ENCODE data around the gene CNNM2.

Gene CNNM2

GRCh38 chr10:103044942-103045489 lies 126.9 kb downstream of the CNNM2 start:
- Histone ChIP-seq H3K27ac (ENCODE audit: low read depth in 2 of 2, low read length in 2 of 2) (no peak overlapping the region), H3K4me3 (ENCODE audit: low read length in 2 of 2) (no peak overlapping the region), H3K36me3 (ENCODE audit: control insufficient read depth in 2 of 2, insufficient read depth in 2 of 2, low read length in 2 of 2) (peaks cover 0 to 3% of the 10 kb centered on the region in 2 donors), H3K4me1 (ENCODE audit: control insufficient read depth in 2 of 2, insufficient read depth in 2 of 2, low read length in 2 of 2) (peaks cover 0 to 4% of the 10 kb centered on the region in 2 donors), H3K27me3 (ENCODE audit: control insufficient read depth in 2 of 2, insufficient read depth in 2 of 2, low read length in 2 of 2) (no peaks in the 10 kb centered on the region), H3K9ac (ENCODE audit: low read depth in 1 of 2, low read length in 2 of 2) (no peak overlapping the region), H3K9me3 (ENCODE audit: control insufficient read depth in 2 of 2, low read length in 2 of 2) (no peaks in the 10 kb centered on the region)

- H3K4me1 ChIP-seq (ENCODE audit: control insufficient read depth in 2 of 2, insufficient read depth in 2 of 2, low read length in 2 of 2): peaks cover 0 to 4% of the 10 kb centered on the region in 2 donors
- no peak overlapping the region for H3K4me3 ChIP-seq (ENCODE audit: low read length in 2 of 2)
- H3K9me3 ChIP-seq (ENCODE audit: control insufficient read depth in 2 of 2, low read length in 2 of 2): no peaks in the 10 kb centered on the region
- no peak overlapping the region for H3K9ac ChIP-seq (ENCODE audit: low read depth in 1 of 2, low read length in 2 of 2)
- no peak overlapping the region for H3K27ac ChIP-seq (ENCODE audit: low read depth in 2 of 2, low read length in 2 of 2)
- H3K36me3 ChIP-seq (ENCODE audit: control insufficient read depth in 2 of 2, insufficient read depth in 2 of 2, low read length in 2 of 2): peaks cover 3 to 4% of the 10 kb centered on the region in 2 donors
- H3K27me3 ChIP-seq (ENCODE audit: control insufficient read depth in 2 of 2, insufficient read depth in 2 of 2, low read length in 2 of 2): no peaks in the 10 kb centered on the region
Observed at GRCh38 chr10:103045961-103046360, 127.9 kb downstream of the CNNM2 start.

GRCh38 chr10:103047381-103047780 lies 129.3 kb downstream of the CNNM2 start:
- H3K9me3 ChIP-seq (ENCODE audit: control insufficient read depth in 2 of 2, low read length in 2 of 2): no peaks in the 10 kb centered on the region
- H3K27ac ChIP-seq (ENCODE audit: low read depth in 2 of 2, low read length in 2 of 2): no peak overlapping the region
- no peaks in the 10 kb centered on the region for H3K4me1 ChIP-seq (ENCODE audit: control insufficient read depth in 2 of 2, insufficient read depth in 2 of 2, low read length in 2 of 2)
- H3K9ac ChIP-seq (ENCODE audit: low read depth in 1 of 2, low read length in 2 of 2): no peak overlapping the region
- peaks cover 3 to 5% of the 10 kb centered on the region in 2 donors for H3K36me3 ChIP-seq (ENCODE audit: control insufficient read depth in 2 of 2, insufficient read depth in 2 of 2, low read length in 2 of 2)
- no peaks in the 10 kb centered on the region for H3K27me3 ChIP-seq (ENCODE audit: control insufficient read depth in 2 of 2, insufficient read depth in 2 of 2, low read length in 2 of 2)
- no peak overlapping the region for H3K4me3 ChIP-seq (ENCODE audit: low read length in 2 of 2)

- no peak overlapping the region for H3K4me3 ChIP-seq (ENCODE audit: low read length in 2 of 2)
- H3K9me3 ChIP-seq (ENCODE audit: control insufficient read depth in 2 of 2, low read length in 2 of 2): no peaks in the 10 kb centered on the region
- H3K27ac ChIP-seq (ENCODE audit: low read depth in 2 of 2, low read length in 2 of 2): no peak overlapping the region
- H3K27me3 ChIP-seq (ENCODE audit: control insufficient read depth in 2 of 2, insufficient read depth in 2 of 2, low read length in 2 of 2): no peaks in the 10 kb centered on the region
- H3K36me3 ChIP-seq (ENCODE audit: control insufficient read depth in 2 of 2, insufficient read depth in 2 of 2, low read length in 2 of 2): peaks cover 3 to 5% of the 10 kb centered on the region in 2 donors
- H3K9ac ChIP-seq (ENCODE audit: low read depth in 1 of 2, low read length in 2 of 2): no peak overlapping the region
- no peaks in the 10 kb centered on the region for H3K4me1 ChIP-seq (ENCODE audit: control insufficient read depth in 2 of 2, insufficient read depth in 2 of 2, low read length in 2 of 2)
Observed at GRCh38 chr10:103049237-103049636, 131.1 kb downstream of the CNNM2 start.

- H3K9ac ChIP-seq (ENCODE audit: low read depth in 1 of 2, low read length in 2 of 2): no peak overlapping the region
- H3K4me3 ChIP-seq (ENCODE audit: low read length in 2 of 2): peak overlapping the region; percentile 26 to 53
- H3K36me3 ChIP-seq (ENCODE audit: control insufficient read depth in 2 of 2, insufficient read depth in 2 of 2, low read length in 2 of 2): peaks cover 16 to 20% of the 10 kb centered on the region in 2 donors
- H3K4me1 ChIP-seq (ENCODE audit: control insufficient read depth in 2 of 2, insufficient read depth in 2 of 2, low read length in 2 of 2): no peaks in the 10 kb centered on the region
- no peaks in the 10 kb centered on the region for H3K9me3 ChIP-seq (ENCODE audit: control insufficient read depth in 2 of 2, low read length in 2 of 2)
- H3K27me3 ChIP-seq (ENCODE audit: control insufficient read depth in 2 of 2, insufficient read depth in 2 of 2, low read length in 2 of 2): no peaks in the 10 kb centered on the region
- H3K27ac ChIP-seq (ENCODE audit: low read depth in 2 of 2, low read length in 2 of 2): peak overlapping the region in 1 of 2 donors; percentile 11
Observed at GRCh38 chr10:103053659-103054581, 135.8 kb downstream of the CNNM2 start.

- H3K4me1 ChIP-seq (ENCODE audit: control insufficient read depth in 2 of 2, insufficient read depth in 2 of 2, low read length in 2 of 2): no peaks in the 10 kb centered on the region
- no peaks in the 10 kb centered on the region for H3K27me3 ChIP-seq (ENCODE audit: control insufficient read depth in 2 of 2, insufficient read depth in 2 of 2, low read length in 2 of 2)
- H3K4me3 ChIP-seq (ENCODE audit: low read length in 2 of 2): no peak overlapping the region
- H3K9me3 ChIP-seq (ENCODE audit: control insufficient read depth in 2 of 2, low read length in 2 of 2): no peaks in the 10 kb centered on the region
- peaks cover 16 to 19% of the 10 kb centered on the region in 2 donors for H3K36me3 ChIP-seq (ENCODE audit: control insufficient read depth in 2 of 2, insufficient read depth in 2 of 2, low read length in 2 of 2)
- no peak overlapping the region for H3K27ac ChIP-seq (ENCODE audit: low read depth in 2 of 2, low read length in 2 of 2)
- H3K9ac ChIP-seq (ENCODE audit: low read depth in 1 of 2, low read length in 2 of 2): no peak overlapping the region
Observed at GRCh38 chr10:103054621-103055020, 136.5 kb downstream of the CNNM2 start.

GRCh38 chr10:103055105-103055504 lies 137.0 kb downstream of the CNNM2 start:
- Histone ChIP-seq H3K4me1 (ENCODE audit: control insufficient read depth in 2 of 2, insufficient read depth in 2 of 2, low read length in 2 of 2) (no peaks in the 10 kb centered on the region), H3K4me3 (ENCODE audit: low read length in 2 of 2) (no peak overlapping the region), H3K9ac (ENCODE audit: low read depth in 1 of 2, low read length in 2 of 2) (no peak overlapping the region), H3K9me3 (ENCODE audit: control insufficient read depth in 2 of 2, low read length in 2 of 2) (no peaks in the 10 kb centered on the region), H3K27me3 (ENCODE audit: control insufficient read depth in 2 of 2, insufficient read depth in 2 of 2, low read length in 2 of 2) (no peaks in the 10 kb centered on the region), H3K27ac (ENCODE audit: low read depth in 2 of 2, low read length in 2 of 2) (no peak overlapping the region), H3K36me3 (ENCODE audit: control insufficient read depth in 2 of 2, insufficient read depth in 2 of 2, low read length in 2 of 2) (peaks cover 16% of the 10 kb centered on the region in 2 donors)

GRCh38 chr10:103058034-103058433 lies 139.9 kb downstream of the CNNM2 start:
- Histone ChIP-seq H3K36me3 (ENCODE audit: control insufficient read depth in 2 of 2, insufficient read depth in 2 of 2, low read length in 2 of 2) (peaks cover 12 to 16% of the 10 kb centered on the region in 2 donors), H3K9ac (ENCODE audit: low read depth in 1 of 2, low read length in 2 of 2) (no peak overlapping the region), H3K27ac (ENCODE audit: low read depth in 2 of 2, low read length in 2 of 2) (no peak overlapping the region), H3K9me3 (ENCODE audit: control insufficient read depth in 2 of 2, low read length in 2 of 2) (no peaks in the 10 kb centered on the region), H3K4me3 (ENCODE audit: low read length in 2 of 2) (no peak overlapping the region), H3K27me3 (ENCODE audit: control insufficient read depth in 2 of 2, insufficient read depth in 2 of 2, low read length in 2 of 2) (no peaks in the 10 kb centered on the region), H3K4me1 (ENCODE audit: control insufficient read depth in 2 of 2, insufficient read depth in 2 of 2, low read length in 2 of 2) (no peaks in the 10 kb centered on the region)

- Histone ChIP-seq H3K27me3 (ENCODE audit: control insufficient read depth in 2 of 2, insufficient read depth in 2 of 2, low read length in 2 of 2) (no peaks in the 10 kb centered on the region), H3K9me3 (ENCODE audit: control insufficient read depth in 2 of 2, low read length in 2 of 2) (no peaks in the 10 kb centered on the region), H3K36me3 (ENCODE audit: control insufficient read depth in 2 of 2, insufficient read depth in 2 of 2, low read length in 2 of 2) (peaks cover 8 to 13% of the 10 kb centered on the region in 2 donors), H3K27ac (ENCODE audit: low read depth in 2 of 2, low read length in 2 of 2) (no peak overlapping the region), H3K9ac (ENCODE audit: low read depth in 1 of 2, low read length in 2 of 2) (no peak overlapping the region), H3K4me3 (ENCODE audit: low read length in 2 of 2) (no peak overlapping the region), H3K4me1 (ENCODE audit: control insufficient read depth in 2 of 2, insufficient read depth in 2 of 2, low read length in 2 of 2) (no peaks in the 10 kb centered on the region)
Observed at GRCh38 chr10:103060575-103060974, 142.5 kb downstream of the CNNM2 start.

- Histone ChIP-seq H3K4me1 (ENCODE audit: control insufficient read depth in 2 of 2, insufficient read depth in 2 of 2, low read length in 2 of 2) (no peaks in the 10 kb centered on the region), H3K9ac (ENCODE audit: low read depth in 1 of 2, low read length in 2 of 2) (no peak overlapping the region), H3K36me3 (ENCODE audit: control insufficient read depth in 2 of 2, insufficient read depth in 2 of 2, low read length in 2 of 2) (peaks cover 1 to 7% of the 10 kb centered on the region in 2 donors), H3K4me3 (ENCODE audit: low read length in 2 of 2) (no peak overlapping the region), H3K27ac (ENCODE audit: low read depth in 2 of 2, low read length in 2 of 2) (no peak overlapping the region), H3K9me3 (ENCODE audit: control insufficient read depth in 2 of 2, low read length in 2 of 2) (no peaks in the 10 kb centered on the region), H3K27me3 (ENCODE audit: control insufficient read depth in 2 of 2, insufficient read depth in 2 of 2, low read length in 2 of 2) (no peaks in the 10 kb centered on the region)
Observed at GRCh38 chr10:103062854-103063590, 144.9 kb downstream of the CNNM2 start.

Measured in mucosa of rectum (tissue), 2 donors.